K562 (cell line): ENCODE data around the gene SEC24C. TPM values are rescaled to one million over a fixed set of nuclear protein-coding genes. Genes with fewer than 3 reads are reported as not detected.

ENCODE experiments used
- ARID2 ChIP-seq: fragments of 450-650 bp; IDR thresholded peaks from 2 replicates; pipeline ENCODE4 v1.6.1; 2017; ENCODE audit warnings: antibody characterized with exemption, mild to moderate bottlenecking
- CAMTA2 ChIP-seq: fragments of 250-450 bp; sonication (Bioruptor Pico); conservative IDR thresholded peaks from 2 replicates; pipeline ENCODE4 v1.5.1; 2022
- GABPB1 ChIP-seq: sonication (generic); formaldehyde crosslinking; IDR thresholded peaks from 2 replicates; pipeline ENCODE4 v1.8.0; 2022; ENCODE audit warnings: mild to moderate bottlenecking, missing genetic modification reagents
- GTF2F1 ChIP-seq: IDR thresholded peaks from 2 replicates; pipeline ENCODE4 v1.6.1; 2011; ENCODE audit warnings: low read depth, low read length, improper control_type of control experiment
- JUNB ChIP-seq: fragments of 450-650 bp; formaldehyde crosslinking; conservative IDR thresholded peaks from 2 replicates; pipeline ENCODE4 v1.4.0; 2020; ENCODE audit warnings: mild to moderate bottlenecking
- L3MBTL2 ChIP-seq: fragments of 450-650 bp; IDR thresholded peaks from 2 replicates; pipeline ENCODE4 v1.6.1; 2016; ENCODE audit warnings: mild to moderate bottlenecking, moderate library complexity
- SIN3B ChIP-seq: fragments of 450-650 bp; IDR thresholded peaks from 2 replicates; pipeline ENCODE4 v1.6.1; 2017; ENCODE audit warnings: low read depth, mild to moderate bottlenecking, moderate library complexity
- TGIF2 ChIP-seq: sonication (generic); formaldehyde crosslinking; IDR thresholded peaks from 2 replicates; pipeline ENCODE4 v1.8.1; 2022; ENCODE audit warnings: mild to moderate bottlenecking, missing genetic modification reagents, moderate library complexity
- TOE1 ChIP-seq, 2 experiments: fragments of 450-650 bp in 1 of 2; sonication (generic) in 1 of 2; formaldehyde crosslinking in 1 of 2; IDR thresholded peaks; 2 replicates each; pipeline versions ENCODE4 v1.7.1 to v1.8.0; 2016 to 2022; ENCODE audit warnings: borderline replicate concordance in 2 of 2, mild to moderate bottlenecking in 2 of 2, antibody characterized with exemption in 1 of 2, inconsistent platforms in 1 of 2, low read depth in 1 of 2, missing genetic modification reagents in 1 of 2, moderate library complexity in 1 of 2
- U2AF2 ChIP-seq: fragments of 200-400 bp; formaldehyde crosslinking; optimal IDR thresholded peaks from 2 replicates; pipeline ENCODE3; 2017; ENCODE audit warnings: low read depth, mild to moderate bottlenecking, low read length
- YY1 ChIP-seq, 3 experiments: IDR thresholded peaks; 2 replicates each; pipeline ENCODE4 v1.6.1; 2011; ENCODE audit warnings: low read length in 2 of 3, mild to moderate bottlenecking in 2 of 3, moderate library complexity in 2 of 3, borderline replicate concordance in 1 of 3, control low read depth in 1 of 3, low read depth in 1 of 3; ENCODE audit not compliant: insufficient read depth in 3 of 3, insufficient replicate concordance in 2 of 3, control insufficient read depth in 1 of 3, insufficient read length in 1 of 3; ENCODE audit errors: extremely low read depth in 1 of 3
- ZBTB5 ChIP-seq: fragments of 450-650 bp; IDR thresholded peaks from 2 replicates; pipeline ENCODE4 v1.6.1; 2017; ENCODE audit warnings: antibody characterized with exemption
- ZFX ChIP-seq: sonication (generic); formaldehyde crosslinking; IDR thresholded peaks from 2 replicates; pipeline ENCODE4 v1.8.0; 2022; ENCODE audit warnings: mild to moderate bottlenecking, missing genetic modification reagents, moderate library complexity
- ZNF140 ChIP-seq: fragments of 250-450 bp; sonication (Bioruptor Pico); IDR thresholded peaks from 2 replicates; pipeline ENCODE4 v1.8.0; 2021; ENCODE audit warnings: moderate library complexity, mild to moderate bottlenecking, inconsistent platforms
- ZNF324 ChIP-seq: fragments of 250-450 bp; sonication (Bioruptor Pico); IDR thresholded peaks from 2 replicates; pipeline ENCODE4 v1.4.0; 2020; ENCODE audit warnings: mild to moderate bottlenecking
- ZNF740 ChIP-seq, 3 experiments: fragments of 200-800 bp in 1 of 3; sonication (Bioruptor generic) in 1 of 3; sonication (generic) in 1 of 3; formaldehyde crosslinking in 1 of 3; IDR thresholded peaks; 2 replicates each; pipeline versions ENCODE4 v1.6.1 to v1.8.0; 2016 to 2022; ENCODE audit warnings: mild to moderate bottlenecking in 2 of 3, missing compliant biosample characterization in 2 of 3, missing genetic modification characterization in 2 of 3, missing genetic modification reagents in 1 of 3
- polyA plus RNA-seq, 8 experiments: library from polyadenylated mRNA; depleted of rRNA in 4 of 8; stranded (reverse) in 5 of 8; unstranded in 3 of 8; fragments of >200 nt; fragmentation: Nextera tagmentation in 2 of 8; fragmentation: Illumina TruSeq in 1 of 8; extraction: Ambion mirVana in 2 of 8; extraction: Trizol in 1 of 8; gene quantifications; 2 replicates each; pipeline versions ENCODE4 v1.2.1 to v1.2.3, GENCODE V29; 2011 to 2014; ENCODE audit warnings: inconsistent platforms in 1 of 8, missing spikeins in 1 of 8
- total RNA-seq, 7 experiments: library from RNA; depleted of rRNA in 6 of 7; stranded (reverse); fragments of >200 nt in 6 of 7; fragmentation: Illumina TruSeq in 2 of 7; extraction: Trizol in 2 of 7; gene quantifications; 2 replicates each; pipeline versions ENCODE4 v1.2.1 to v1.2.3, GENCODE V29; 2011 to 2021; ENCODE audit warnings: low replicate concordance in 1 of 7
- TF ChIP-seq, protein P1 (sequence below): sonication (generic); formaldehyde crosslinking; IDR thresholded peaks from 2 replicates; pipeline ENCODE4 v1.8.1; 2023; ENCODE audit warnings: mild to moderate bottlenecking, missing genetic modification reagents
- TF ChIP-seq, protein P2 (sequence below): fragments of 250-450 bp; sonication (Bioruptor Pico); IDR thresholded peaks from 2 replicates; pipeline ENCODE4 v1.5.1; 2021; ENCODE audit warnings: mild to moderate bottlenecking

The SEC24C gene
- total and polyA plus RNA-seq, 9 of the 15 experiments (the other 6 are each of a cell fraction or from before 2014, with no cell fraction given), result 19.0 to 115 (median 70.5) TPM

GRCh38 chr10:73772281-73773151, 28.3 kb downstream of the SEC24C start (continued):
- TF ChIP-seq, protein P1, sequence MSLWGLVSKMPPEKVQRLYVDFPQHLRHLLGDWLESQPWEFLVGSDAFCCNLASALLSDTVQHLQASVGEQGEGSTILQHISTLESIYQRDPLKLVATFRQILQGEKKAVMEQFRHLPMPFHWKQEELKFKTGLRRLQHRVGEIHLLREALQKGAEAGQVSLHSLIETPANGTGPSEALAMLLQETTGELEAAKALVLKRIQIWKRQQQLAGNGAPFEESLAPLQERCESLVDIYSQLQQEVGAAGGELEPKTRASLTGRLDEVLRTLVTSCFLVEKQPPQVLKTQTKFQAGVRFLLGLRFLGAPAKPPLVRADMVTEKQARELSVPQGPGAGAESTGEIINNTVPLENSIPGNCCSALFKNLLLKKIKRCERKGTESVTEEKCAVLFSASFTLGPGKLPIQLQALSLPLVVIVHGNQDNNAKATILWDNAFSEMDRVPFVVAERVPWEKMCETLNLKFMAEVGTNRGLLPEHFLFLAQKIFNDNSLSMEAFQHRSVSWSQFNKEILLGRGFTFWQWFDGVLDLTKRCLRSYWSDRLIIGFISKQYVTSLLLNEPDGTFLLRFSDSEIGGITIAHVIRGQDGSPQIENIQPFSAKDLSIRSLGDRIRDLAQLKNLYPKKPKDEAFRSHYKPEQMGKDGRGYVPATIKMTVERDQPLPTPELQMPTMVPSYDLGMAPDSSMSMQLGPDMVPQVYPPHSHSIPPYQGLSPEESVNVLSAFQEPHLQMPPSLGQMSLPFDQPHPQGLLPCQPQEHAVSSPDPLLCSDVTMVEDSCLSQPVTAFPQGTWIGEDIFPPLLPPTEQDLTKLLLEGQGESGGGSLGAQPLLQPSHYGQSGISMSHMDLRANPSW (CRISPR knock-in tag), result peak; percentile 36; the same call in 1 of the 2 replicates
- TF ChIP-seq CAMTA2 (peak; percentile 88), ZFX (CRISPR knock-in tag) (peak; percentile 80), TGIF2 (CRISPR knock-in tag) (0 out of 2 replicates have a peak, but pooled peaks have one; percentile 5), TOE1 (IDR thresholded peaks at IDR 0.05; ENCODE audit: borderline replicate concordance) (no peak; the same call in 1 of the 2 replicates), TOE1 (CRISPR knock-in tag; IDR thresholded peaks at IDR 0.05; ENCODE audit: borderline replicate concordance, low read depth) (no peak; the same call in 1 of the 2 replicates), YY1 (IDR thresholded peaks at IDR 0.05; ENCODE audit: borderline replicate concordance in 1 of 3, control insufficient read depth in 1 of 3, extremely low read depth in 1 of 3, insufficient read depth in 3 of 3, insufficient read length in 1 of 3, insufficient replicate concordance in 2 of 3, low read depth in 1 of 3, low read length in 2 of 3) (peak; percentile 44 to 86 (median 81)), GABPB1 (CRISPR knock-in tag) (peak; percentile 71), ZNF324 (0 out of 2 replicates have a peak, but pooled peaks have one; percentile 7), JUNB (0 out of 2 replicates have a peak, but pooled peaks have one; percentile 19), GTF2F1 (no peak), L3MBTL2 (peak; percentile 75), ZNF740 (CRISPR knock-in tag; IDR thresholded peaks at IDR 0.05) (peak; percentile 89), ZNF740 (tag; IDR thresholded peaks at IDR 0.05) (no peak), SIN3B (peak; percentile 72; the same call in 1 of the 2 replicates), U2AF2 (no peak), ZBTB5 (no peak), ZNF140 (no peak), ARID2 (no peak)
- TF ChIP-seq, protein P2, sequence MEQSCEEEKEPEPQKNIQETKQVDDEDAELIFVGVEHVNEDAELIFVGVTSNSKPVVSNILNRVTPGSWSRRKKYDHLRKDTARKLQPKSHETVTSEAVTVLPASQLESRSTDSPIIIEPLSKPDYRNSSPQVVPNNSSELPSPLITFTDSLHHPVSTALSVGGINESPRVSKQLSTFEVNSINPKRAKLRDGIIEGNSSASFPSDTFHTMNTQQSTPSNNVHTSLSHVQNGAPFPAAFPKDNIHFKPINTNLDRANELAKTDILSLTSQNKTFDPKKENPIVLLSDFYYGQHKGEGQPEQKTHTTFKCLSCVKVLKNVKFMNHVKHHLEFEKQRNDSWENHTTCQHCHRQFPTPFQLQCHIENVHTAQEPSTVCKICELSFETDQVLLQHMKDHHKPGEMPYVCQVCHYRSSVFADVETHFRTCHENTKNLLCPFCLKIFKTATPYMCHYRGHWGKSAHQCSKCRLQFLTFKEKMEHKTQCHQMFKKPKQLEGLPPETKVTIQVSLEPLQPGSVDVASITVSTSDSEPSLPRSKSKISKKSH, result no peak
